ENCODE data around the gene ANKRD31.
"Not testable (repeated sequence)": the region's sequence is repeated elsewhere in the genome, so short reads cannot be mapped to it uniquely, and the experiment has no call there.

The ANKRD31 gene, protein sequence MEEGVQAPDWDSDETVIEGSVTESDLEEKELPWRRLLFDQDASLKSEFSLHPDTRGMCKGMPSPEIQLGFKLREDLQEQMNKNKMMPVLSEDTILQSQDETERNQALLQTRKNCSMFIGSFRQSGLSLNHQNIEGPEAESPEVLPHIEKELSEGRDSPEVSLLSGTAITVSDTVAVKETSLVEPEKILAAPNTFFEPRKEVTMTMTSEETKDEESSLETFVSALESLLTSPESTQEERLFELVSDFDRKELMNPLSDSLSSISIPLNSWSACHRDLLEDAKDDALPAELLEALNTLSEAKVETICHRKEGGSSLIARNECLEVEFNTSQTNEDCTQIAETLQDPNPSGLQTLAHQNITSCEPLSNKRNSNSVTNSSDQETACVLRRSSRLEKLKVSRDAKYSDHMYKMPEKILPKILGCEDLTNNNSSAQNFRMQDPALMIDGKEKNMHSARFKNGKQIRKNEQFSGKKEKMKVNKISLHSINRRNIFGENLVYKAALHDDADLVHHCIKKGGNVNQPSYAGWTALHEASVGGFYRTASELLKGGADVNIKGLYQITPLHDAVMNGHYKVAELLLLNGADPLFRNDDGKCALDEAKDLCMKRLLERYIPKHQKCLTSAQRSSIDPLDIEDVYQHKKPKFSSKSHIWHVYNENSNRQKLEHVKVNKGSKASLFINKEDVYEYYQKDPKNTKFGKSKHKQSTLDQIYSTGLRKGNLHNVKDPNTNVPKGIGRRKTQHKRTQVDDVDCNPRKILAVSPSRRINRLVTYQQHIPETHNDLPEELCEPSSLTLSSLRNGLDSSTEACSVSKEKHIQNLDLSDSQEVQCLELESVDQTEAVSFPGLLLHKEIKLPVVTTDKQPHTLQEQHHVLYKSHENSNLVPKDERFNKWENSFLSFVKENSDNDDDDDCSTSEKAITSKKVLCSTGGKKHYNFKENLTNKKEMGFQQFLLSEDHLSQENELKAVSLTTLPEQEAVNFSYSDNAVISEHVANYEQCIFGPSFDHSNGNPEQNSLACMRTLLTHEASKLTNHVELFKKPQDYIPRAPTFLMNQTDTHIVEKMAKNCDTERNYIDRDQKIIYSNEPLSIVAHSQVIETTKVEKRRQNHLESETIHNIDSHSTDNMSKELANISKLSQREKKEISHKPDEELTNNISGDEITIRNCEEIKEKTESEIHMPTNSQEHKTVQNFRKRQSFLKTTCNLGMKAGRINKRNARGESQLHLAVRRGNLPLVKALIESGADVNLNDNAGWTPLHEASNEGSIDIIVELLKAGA (N-terminal part only)

DNA sequence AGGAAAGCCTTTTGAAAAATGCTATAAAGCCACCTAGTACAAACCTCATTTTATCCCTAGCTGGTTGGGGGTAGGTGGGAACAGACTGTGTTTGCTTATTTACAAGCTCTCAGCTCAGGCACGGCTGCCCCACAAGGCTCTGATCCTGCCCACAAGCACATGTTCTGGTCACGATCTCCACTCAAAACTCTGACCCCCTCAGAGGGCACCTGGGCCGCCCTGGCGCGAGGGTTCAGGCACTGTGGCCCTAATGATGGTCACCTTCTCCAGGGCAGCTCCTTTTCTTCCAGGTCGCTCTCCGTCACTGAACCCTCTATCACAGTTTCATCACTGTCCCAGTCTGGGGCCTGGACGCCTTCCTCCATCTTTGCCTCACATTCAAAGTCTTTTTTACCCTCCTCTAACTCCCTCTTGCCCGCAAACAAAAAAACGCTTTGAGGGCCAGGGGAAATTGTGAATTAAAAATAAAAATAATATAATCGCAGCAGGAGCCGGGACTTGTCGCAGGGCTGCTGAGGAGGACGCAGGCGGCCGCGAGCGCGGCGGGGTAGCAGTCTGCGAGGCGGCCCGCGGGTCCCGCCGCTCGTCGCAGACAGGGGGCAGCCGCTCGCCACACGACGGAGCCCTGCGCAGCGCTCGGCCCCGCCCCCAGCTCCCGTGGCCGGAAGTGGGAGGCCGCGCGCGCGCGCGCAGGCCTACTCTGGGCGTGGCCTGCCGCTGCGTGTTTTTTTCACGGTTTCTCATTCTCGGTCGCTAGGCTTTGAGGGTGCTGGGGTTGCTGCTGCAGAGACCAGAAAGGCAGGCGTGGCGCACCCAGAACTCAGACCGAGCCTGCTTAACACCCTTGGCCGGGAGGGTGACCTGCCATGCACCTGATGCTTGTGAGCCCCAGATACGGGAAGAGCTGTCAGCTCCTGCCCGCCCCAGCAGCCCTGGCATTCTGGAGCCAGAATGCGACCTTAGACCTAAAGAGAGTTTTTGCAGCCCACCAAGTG lies at the start of gene ANKRD31:
ANKRD31 (minus strand) TSS at position 557 of the 995 bp plus-strand sequence; CDS start at position 365, 192 bp downstream.
- no peak for FAIRE-seq

DNA sequence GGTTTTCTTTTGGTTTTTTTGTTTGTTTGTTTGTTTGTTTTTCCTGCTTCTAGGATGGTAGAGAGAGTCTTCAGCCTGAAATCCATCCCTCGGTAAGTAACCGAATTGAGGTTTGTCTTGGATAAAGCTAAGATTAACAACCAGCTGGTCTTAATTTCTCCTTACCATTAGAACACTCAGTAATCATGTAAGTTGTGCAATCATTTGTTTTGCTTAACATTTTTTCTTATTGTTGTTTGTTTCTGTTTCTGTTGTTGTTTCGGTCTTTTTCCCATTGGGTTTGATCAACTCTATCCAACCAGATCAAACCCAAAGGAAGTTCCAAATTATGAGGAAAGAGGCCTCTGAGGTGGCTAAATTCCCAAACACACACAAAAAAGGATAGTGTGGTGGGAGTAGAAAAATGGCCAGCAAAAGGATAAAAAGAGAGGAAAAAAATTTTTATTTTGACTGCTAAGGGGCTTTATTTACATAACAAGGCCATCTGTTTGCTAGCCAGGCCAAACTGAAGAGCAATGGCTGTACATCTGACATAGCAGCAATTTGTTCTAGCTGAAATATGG lies 49.6 kb upstream of the ANKRD31 start:
- no peak for FAIRE-seq

DNA sequence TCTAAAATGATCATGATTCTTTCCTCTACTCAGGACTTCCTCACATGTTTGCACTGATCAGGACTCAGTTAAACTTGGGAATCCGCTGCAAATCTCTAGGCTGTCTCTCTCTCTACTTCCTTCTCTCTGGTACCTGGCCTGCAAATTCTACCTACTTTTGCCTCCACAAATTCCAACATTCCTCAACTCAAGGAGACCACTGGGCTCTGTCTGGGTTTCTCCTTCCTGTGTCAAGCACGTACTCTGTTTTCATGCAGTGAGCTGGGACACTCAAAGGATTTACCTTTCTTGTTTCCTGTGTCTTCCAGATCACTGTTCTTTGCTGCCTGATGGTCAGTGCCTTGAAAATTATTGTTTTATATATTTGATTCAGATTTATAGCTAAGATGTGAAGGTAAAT lies 45.9 kb upstream of the ANKRD31 start:
- no peak for FAIRE-seq

DNA sequence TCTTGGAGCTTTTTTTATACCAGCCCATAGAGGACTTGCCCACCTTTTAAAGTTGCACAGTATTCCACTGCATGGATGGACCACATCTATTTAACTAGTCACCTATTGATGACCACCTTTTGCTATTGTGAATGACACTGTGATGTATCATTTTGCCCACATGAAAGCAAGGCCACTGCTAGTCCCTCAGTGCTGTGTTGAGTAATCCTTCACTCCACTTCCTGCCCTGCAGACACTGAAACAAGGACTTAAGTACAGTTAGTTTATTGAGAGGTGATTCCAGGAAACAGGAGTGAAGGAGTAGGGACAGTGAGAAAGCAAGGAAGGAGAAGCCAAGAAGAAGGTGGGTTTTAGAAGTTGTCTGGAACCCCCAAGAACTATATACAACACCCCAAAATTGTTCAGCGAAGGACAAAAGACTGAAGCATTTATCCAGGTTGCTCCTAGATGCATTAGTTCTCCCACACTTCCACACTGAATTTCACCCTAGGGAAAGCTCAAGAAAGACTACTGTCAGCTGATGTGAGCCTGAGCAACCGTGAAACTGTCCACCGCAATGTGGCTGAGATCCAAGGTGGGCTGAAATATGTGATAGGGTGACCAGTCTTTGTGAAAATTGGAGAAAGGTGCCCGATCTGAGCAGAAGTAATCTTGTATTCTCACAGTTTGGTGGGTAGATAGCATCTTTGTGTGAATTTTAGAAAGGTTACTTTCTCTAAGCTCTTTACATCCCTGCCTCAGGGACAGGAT lies 45.2 kb upstream of the ANKRD31 start:
- FAIRE-seq: no peak

DNA sequence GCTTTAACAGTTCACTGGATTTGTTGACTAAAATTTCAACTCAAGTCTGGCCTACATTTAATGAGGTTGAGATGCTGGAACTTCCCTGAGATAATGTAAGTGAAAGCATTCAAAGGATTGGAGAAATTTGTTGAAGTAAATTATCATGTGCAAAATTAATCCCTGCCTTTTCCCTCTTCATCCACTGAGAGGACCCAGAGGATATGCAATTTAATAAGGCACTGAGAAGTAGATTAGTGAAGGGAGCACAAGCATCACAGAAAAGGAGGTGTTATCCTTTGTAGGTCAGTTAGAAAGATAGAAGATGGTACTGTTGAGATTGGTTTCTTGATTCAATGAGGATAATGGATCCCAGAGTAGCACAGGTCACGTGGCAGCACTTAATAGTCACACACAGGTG lies 42.6 kb upstream of the ANKRD31 start:
- no peak for FAIRE-seq

DNA sequence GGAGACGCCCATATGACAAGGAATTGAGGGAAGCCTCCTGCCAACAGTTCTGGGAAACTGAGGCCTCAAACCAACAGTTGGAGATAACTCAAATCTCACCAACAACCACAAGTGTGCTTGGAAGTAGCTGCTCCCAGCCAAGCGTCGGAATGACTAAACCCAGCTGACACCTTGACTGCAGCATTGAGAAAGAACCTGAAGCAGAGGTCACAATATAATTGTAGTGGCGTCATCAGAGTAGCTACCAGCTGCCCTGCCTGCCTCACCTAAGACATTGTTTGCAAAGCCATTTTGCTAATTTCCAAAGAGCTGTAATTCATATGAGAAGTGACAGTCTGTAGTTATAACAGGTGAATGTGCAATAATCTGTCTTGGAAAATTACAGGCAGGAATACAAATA lies 40.8 kb upstream of the ANKRD31 start:
- no peak for FAIRE-seq

DNA sequence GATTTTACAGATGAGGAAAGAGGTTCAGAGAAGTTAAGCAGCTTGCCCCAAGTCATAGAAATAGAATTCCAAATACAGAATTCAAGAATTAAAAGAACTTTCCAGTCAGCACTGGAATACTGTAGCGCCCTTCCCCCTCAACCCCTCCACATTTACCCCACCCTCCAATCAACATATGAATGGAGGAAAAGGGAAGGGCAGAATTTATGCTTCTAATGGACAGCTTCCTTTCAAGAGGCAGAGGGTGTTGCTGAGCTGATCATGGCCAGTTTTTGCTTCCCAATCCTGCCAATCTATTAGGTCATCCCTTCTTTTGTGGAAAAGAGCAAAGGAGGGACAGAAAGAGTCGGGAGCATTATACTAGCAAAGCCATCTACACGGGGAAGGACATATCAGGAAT lies 39.1 kb upstream of the ANKRD31 start:
- no peak for FAIRE-seq

DNA sequence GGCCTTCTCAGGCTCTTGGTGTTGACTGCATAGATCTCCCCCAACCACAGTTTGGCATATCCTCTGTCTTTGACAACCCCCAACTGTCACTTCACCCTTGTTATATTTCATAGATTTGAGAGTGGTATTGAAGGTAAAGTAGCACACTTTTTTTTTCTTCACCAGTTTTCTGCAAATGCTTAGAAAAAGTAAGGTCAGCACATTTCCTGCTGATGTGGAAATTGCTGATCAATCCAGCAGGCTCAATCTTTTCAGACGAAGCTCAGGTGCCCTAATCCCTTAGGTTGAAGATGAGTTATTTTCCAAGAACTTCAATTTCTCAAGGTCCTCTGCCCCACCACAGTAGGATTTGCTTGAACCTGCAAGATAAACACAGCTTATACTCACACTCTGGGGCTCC lies 38.5 kb upstream of the ANKRD31 start:
- FAIRE-seq: no peak

DNA sequence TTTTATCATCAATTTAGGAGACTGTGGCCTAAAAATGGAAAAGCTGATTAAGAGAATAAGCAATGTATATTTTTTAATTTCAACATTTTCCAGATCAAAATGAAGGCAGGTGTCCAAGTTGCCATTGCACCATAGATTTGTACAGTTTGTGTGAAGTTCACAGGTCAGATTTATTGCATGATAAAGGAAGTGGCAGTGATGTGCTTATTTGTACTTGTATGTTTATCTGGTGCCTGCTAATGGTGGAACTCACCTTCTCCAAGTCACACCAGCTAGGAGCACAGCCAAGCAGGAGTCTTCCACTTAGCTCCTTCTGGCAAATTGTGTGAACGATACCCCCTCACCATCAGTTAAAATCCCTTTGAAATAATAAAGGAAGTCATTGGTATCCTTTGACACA lies 37.8 kb upstream of the ANKRD31 start:
- no peak for FAIRE-seq

DNA sequence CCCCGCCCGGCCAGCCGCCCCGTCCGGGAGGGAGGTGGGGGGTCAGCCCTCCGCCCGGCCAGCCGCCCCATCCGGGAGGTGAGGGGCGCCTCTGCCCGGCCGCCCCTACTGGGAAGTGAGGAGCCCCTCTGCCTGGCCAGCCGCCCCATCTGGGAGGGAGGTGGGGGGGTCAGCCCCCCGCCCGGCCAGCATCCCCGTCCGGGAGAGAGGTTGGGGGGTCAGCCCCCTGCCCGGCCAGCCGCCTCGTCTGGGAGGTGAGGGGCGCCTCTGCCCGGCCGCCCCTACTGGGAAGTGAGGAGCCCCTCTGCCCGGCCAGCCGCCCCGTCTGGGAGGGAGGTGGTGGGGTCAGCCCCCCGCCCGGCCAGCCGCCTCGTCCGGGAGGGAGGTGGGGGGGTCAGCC lies 33.9 kb upstream of the ANKRD31 start:
- FAIRE-seq: not testable (repeated sequence)

DNA sequence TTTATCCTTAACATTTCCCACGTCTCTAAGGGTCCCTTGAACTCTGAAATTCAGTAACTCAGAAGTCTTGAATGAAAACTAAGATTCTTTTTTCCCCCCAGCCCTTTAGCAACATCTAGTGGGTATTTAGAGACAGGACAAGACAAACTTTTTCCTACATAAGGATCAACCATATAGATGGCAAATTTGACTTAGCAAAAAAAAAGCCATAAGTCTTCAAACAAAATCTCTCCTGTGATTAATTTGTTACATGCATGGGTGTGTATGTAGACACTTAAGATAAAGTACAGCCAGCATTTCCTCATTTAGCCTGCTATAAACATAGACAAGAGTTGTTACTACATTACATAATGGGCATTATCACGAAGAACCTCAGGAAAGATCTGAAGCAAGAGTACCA lies 29.1 kb upstream of the ANKRD31 start:
- peak; percentile 86 for FAIRE-seq

DNA sequence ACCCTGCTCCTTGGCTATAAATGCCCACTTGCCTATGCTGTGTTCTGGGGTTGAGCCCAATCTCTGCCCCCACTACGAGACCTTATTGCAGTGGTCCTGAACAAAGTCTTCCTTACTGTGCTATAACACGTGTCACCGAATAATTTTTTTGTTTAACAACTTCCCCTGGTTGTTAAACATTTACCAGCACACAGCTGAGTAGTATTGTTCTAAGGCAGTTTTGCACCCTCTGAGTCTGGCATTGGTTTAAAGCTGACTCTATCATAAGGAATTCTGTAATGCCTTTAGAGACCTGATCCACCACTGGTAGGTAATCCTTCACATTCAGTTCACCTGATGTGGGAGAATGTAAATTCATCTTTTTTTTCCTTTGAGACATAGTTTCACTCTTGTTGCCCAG lies 25.6 kb upstream of the ANKRD31 start:
- FAIRE-seq: no peak

DNA sequence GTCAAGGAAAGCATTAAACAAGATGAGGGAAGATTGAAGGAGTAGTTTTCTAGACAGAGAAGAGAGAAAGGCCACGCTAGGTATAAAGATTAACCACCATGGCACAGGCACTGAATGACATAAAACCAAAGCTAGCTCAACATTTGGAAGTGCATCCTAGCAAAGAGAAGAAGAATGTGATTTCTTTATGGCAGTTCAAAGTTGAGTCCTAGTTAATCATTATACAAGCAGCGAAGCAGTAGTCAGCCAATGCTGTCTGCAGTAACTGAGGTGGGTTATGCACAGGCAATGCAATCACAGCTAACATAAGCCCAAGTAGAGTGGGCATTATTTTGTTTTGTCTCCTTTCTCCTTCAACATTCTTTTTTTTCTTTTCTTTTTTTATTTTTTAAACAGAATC lies 24.0 kb upstream of the ANKRD31 start:
- no peak for FAIRE-seq

DNA sequence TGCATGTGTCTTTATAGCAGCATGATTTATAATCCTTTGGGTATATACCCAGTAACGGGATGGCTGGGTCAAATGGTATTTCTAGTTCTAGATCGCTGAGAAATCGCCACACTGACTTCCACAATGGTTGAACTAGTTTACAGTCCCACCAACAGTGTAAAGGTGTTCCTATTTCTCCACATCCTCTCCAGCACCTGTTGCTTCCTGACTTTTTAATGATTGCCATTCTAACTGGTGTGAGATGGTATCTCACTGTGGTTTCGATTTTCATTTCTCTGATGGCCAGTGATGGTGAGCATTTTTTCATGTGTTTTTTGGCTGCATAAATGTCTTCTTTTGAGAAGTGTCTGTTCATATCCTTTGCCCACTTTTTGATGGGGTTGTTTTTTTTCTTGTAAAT lies 13.8 kb upstream of the ANKRD31 start:
- not testable (repeated sequence) for FAIRE-seq

DNA sequence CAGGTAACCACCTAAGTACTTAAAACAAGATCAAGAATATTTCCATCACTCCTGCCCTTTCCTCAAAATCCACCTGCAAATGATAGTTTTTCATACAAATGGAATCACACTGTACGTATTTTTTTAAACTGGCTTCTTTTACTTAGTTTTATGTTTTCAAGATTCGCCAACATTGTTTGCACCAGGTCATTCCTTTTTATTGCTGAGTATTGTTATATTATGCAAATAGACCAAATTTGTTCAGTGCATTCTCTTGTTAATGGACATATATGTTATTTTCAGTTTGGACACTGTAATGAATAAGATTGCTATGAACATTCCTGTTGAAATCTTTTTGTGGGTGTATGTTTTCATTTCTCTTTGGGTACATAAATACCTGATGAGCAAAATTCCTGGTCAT lies 8.3 kb upstream of the ANKRD31 start:
- FAIRE-seq: no peak

DNA sequence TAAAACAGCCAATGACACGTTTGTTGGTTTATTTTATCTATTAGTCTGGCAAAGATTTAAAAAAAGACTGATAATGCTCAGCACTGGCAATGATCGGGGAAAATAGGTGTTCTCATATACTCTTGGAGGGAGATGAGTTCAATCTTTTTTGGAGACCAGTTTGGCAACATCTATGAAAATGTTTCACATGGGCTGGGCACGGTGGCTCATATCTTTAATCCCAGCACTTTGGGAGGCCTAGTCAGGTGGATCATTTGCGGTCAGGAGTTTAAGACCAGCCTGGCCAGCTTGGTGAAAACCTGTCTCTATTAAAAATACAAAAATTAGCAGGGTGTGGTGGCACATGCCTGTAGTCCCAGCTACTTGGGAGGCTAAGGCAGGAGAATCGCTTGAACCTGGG lies 6.8 kb upstream of the ANKRD31 start:
- FAIRE-seq: no peak

DNA sequence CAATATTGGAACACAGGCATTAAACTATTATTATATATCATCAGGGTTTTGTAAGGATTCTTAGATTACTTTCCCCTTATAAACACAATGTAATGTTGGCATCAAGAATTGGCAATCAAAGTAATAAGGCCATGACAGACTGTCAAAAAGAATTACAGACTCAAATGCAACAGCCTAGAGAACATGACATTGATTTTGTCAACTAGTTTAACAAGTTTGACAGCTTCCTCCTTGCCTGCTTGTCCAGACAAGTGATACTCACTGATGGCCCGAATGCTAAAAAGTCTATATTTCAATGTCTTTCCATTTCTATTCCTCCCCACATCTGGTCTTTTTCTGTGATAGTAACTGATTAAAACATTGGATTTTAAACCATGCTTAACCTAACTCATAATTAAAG lies 6.4 kb upstream of the ANKRD31 start:
- no peak for FAIRE-seq

DNA sequence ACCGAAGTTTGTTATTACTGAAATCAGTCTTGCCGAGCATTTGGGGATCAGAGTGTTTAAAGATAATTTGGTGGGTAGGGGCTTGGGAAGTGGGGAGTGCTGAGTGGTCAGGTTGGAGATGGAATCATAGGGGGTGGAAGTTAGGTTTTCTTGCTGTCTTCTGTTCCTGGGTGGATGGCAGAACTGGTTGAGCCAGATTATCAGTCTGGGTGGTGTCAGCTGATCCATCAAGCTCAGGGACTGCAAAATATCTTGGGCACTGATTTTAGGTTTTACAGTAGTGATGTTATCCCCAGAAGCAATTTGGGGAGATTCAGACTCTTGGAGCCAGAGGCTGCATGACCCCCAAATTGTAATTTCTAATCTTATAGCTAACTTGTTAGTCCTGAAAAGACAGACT lies 5.4 kb upstream of the ANKRD31 start:
- FAIRE-seq: no peak

DNA sequence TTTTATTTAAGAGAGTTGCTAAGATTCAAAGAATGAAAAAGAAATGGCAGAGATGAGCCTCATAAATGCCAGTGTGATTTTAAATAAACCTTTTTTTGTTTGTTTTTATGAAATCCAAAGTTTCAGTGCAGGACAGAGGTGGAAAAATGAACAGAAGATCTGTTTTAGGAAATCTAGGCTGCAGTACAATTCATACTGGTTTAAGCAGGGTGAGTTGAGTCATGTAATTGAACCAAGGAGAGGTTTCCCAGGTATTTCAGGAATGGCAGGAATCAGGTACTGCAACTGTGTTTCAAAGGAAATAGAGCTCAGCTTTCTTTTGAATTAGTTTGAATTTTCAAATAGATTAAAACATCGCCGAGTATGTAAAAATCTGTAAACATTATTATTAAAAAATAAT lies 3.0 kb upstream of the ANKRD31 start:
- no peak for FAIRE-seq

DNA sequence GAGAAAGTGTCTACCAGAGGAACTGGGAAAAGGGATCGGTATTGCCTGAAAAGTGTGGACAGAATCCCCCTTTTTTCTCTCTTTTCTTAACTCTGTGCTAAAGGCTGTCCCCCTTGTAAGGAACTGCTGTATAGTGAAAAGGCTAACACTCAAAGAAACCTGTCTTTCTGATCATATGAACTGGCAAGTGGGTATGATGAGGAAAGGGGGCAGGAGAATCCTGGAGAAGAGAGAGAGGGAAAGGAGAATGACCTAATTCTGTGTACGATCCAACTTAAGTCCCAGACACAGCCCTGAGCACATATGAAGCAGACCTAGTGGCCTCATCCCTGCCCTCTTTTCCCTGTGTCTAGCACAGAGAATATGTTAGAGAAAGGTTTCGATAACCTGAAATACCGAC lies 967 bp downstream of the ANKRD31 start:
- no peak for FAIRE-seq

DNA sequence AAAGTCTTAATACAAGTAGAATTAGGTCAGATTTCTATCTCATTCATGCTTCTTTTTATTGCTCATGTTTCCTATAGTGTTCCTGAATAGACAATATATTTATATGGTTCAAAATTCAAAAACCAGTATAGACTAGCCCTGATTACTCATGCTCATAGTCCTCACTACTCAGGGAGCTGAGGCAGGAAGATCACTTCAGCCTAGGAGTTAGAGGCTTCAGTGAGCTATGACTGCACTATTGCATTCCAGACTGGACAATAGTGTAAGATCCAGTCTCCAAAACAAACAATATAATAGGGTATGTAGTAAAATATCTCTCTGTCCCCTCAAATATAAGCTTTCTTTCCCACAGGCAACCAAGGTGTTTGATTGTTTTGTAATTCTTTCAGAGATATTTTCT lies 2.4 kb downstream of the ANKRD31 start:
- FAIRE-seq: no peak
